SK-N-SH (cell line): ENCODE data around the gene UBTD1.
A peak's percentile ranks its signal among the peaks of the same experiment; 100 is the strongest.

Source experiments
- CHD2 ChIP-seq: fragments of 150-350 bp; IDR thresholded peaks from 2 replicates; pipeline ENCODE4 v1.6.1; 2018; ENCODE audit warnings: low read length; ENCODE audit not compliant: partially characterized antibody
- EP300 ChIP-seq, 2 experiments: IDR thresholded peaks; 2 replicates each; pipeline versions ENCODE4 v1.4.0 to v1.6.1; 2012; ENCODE audit warnings: borderline replicate concordance in 1 of 2, low read depth in 1 of 2, low read length in 1 of 2
- GATA2 ChIP-seq: sonication (generic); formaldehyde crosslinking; IDR thresholded peaks from 2 replicates; pipeline ENCODE4 v1.5.0; 2020; ENCODE audit warnings: mild to moderate bottlenecking, missing genetic modification reagents
- MXI1 ChIP-seq: IDR thresholded peaks from 2 replicates; pipeline ENCODE4 v1.6.1; 2012; ENCODE audit warnings: mild to moderate bottlenecking, low read depth, low read length, improper control_type of control experiment
- RAD21 ChIP-seq: IDR thresholded peaks from 2 replicates; pipeline ENCODE4 v1.6.1; 2012; ENCODE audit warnings: mild to moderate bottlenecking, low read length
- RFX5 ChIP-seq: IDR thresholded peaks from 2 replicates; pipeline ENCODE4 v1.6.1; 2012; ENCODE audit warnings: mild to moderate bottlenecking, improper control_type of control experiment, low read length
- SMC3 ChIP-seq: IDR thresholded peaks from 2 replicates; pipeline ENCODE4 v1.6.1; 2012; ENCODE audit warnings: low read depth, low read length, improper control_type of control experiment
- TCF12 ChIP-seq: IDR thresholded peaks from 2 replicates; pipeline ENCODE4 v1.4.0; 2012
- TF ChIP-seq, protein P1 (sequence below): IDR thresholded peaks from 2 replicates; pipeline ENCODE4 v1.4.0; 2012; ENCODE audit warnings: low read depth
- TF ChIP-seq, protein P2 (sequence below): fragments of 200-600 bp; sonication (generic); IDR thresholded peaks from 2 replicates; pipeline ENCODE4 v1.6.1; 2017; ENCODE audit warnings: antibody characterized with exemption, mild to moderate bottlenecking, moderate library complexity
- TF ChIP-seq, protein P3 (sequence below): IDR thresholded peaks from 2 replicates; pipeline ENCODE4 v1.6.1; 2012; ENCODE audit warnings: mild to moderate bottlenecking, low read depth, low read length, moderate library complexity

DNA sequence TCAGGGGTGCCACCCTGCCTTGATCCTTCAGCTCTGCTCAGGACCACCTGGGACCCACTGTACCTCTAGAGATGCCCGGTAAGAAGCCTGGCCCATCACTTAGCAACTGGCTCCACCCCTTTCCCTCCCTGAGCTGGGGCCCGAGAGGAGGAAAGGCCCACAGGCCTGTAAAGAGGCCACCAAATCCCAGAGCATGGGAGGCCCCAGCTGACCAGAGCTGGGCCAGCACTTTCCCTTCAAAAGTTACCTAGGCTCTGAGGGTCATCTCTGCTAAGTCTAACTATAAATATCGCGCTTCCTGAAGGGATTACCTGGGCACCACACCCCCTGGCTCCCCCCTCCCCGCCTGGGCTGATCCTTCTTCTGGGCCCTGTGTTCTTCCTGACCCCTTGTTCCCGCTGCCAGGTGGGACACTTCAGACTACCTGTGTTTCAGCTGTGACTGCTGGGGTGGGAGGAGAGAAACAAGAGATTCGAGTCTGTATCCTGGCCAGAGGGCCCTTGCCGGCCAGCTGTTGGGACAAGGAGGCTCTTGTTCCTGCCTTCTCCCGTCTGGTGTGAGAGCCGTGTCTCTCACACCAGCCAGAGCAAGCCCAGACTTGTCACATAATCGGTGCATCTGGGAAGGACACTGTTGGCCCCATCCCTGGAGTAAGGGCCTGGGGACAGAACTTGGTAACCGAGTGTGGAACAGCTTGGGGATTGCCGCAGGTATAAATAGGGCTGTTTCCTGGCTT is 51.0 kb downstream of the UBTD1 start:
- TF ChIP-seq, protein P1, sequence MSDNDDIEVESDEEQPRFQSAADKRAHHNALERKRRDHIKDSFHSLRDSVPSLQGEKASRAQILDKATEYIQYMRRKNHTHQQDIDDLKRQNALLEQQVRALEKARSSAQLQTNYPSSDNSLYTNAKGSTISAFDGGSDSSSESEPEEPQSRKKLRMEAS: no peak
- TF ChIP-seq EP300 (IDR thresholded peaks at IDR 0.05; ENCODE audit: borderline replicate concordance in 1 of 2, low read depth in 1 of 2, low read length in 1 of 2) (no peak), CHD2 (no peak), SMC3 (no peak), RFX5 (no peak), RAD21 (no peak), GATA2 (CRISPR knock-in tag) (no peak), MXI1 (0 out of 2 replicates have a peak, but pooled peaks have one; percentile 19), TCF12 (no peak)
- TF ChIP-seq, protein P2, sequence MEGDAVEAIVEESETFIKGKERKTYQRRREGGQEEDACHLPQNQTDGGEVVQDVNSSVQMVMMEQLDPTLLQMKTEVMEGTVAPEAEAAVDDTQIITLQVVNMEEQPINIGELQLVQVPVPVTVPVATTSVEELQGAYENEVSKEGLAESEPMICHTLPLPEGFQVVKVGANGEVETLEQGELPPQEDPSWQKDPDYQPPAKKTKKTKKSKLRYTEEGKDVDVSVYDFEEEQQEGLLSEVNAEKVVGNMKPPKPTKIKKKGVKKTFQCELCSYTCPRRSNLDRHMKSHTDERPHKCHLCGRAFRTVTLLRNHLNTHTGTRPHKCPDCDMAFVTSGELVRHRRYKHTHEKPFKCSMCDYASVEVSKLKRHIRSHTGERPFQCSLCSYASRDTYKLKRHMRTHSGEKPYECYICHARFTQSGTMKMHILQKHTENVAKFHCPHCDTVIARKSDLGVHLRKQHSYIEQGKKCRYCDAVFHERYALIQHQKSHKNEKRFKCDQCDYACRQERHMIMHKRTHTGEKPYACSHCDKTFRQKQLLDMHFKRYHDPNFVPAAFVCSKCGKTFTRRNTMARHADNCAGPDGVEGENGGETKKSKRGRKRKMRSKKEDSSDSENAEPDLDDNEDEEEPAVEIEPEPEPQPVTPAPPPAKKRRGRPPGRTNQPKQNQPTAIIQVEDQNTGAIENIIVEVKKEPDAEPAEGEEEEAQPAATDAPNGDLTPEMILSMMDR: no peak
- TF ChIP-seq, protein P3, sequence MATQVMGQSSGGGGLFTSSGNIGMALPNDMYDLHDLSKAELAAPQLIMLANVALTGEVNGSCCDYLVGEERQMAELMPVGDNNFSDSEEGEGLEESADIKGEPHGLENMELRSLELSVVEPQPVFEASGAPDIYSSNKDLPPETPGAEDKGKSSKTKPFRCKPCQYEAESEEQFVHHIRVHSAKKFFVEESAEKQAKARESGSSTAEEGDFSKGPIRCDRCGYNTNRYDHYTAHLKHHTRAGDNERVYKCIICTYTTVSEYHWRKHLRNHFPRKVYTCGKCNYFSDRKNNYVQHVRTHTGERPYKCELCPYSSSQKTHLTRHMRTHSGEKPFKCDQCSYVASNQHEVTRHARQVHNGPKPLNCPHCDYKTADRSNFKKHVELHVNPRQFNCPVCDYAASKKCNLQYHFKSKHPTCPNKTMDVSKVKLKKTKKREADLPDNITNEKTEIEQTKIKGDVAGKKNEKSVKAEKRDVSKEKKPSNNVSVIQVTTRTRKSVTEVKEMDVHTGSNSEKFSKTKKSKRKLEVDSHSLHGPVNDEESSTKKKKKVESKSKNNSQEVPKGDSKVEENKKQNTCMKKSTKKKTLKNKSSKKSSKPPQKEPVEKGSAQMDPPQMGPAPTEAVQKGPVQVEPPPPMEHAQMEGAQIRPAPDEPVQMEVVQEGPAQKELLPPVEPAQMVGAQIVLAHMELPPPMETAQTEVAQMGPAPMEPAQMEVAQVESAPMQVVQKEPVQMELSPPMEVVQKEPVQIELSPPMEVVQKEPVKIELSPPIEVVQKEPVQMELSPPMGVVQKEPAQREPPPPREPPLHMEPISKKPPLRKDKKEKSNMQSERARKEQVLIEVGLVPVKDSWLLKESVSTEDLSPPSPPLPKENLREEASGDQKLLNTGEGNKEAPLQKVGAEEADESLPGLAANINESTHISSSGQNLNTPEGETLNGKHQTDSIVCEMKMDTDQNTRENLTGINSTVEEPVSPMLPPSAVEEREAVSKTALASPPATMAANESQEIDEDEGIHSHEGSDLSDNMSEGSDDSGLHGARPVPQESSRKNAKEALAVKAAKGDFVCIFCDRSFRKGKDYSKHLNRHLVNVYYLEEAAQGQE: no peak
